HCT116 (cell line): ENCODE results near the gene ELAPOR2.
"Not testable (repeated sequence)": the region's sequence is repeated elsewhere in the genome, so short reads cannot be mapped to it uniquely, and the experiment has no call there.

Experiments
- CTCF ChIP-seq, 3 experiments: fragments of 200-600 bp in 1 of 3; sonication (generic) in 1 of 3; IDR thresholded peaks in 2 of 3; conservative IDR thresholded peaks in 1 of 3; 2 replicates each; pipeline ENCODE4 v1.5.1; 2012 to 2017; ENCODE audit warnings: low read depth in 2 of 3, low read length in 2 of 3, antibody characterized with exemption in 1 of 3, borderline replicate concordance in 1 of 3, control low read depth in 1 of 3, mild to moderate bottlenecking in 1 of 3, mixed read lengths in 1 of 3, mixed run types in 1 of 3, moderate library complexity in 1 of 3; ENCODE audit not compliant: insufficient read depth in 1 of 3
- POLR2A ChIP-seq: IDR thresholded peaks from 2 replicates; pipeline ENCODE4 v1.7.0; 2011; ENCODE audit warnings: borderline replicate concordance; ENCODE audit not compliant: insufficient read depth, insufficient read length; ENCODE audit errors: extremely low read depth

GRCh38 chr7:87039691-87040299 is 19.7 kb downstream of the ELAPOR2 start:
- not testable (repeated sequence) for TF ChIP-seq POLR2A; CTCF (IDR thresholded peaks at IDR 0.05 in 2 of 3, conservative IDR thresholded peaks at IDR 0.05 in 1 of 3; ENCODE audit: borderline replicate concordance in 1 of 3, insufficient read depth in 1 of 3, low read depth in 2 of 3, low read length in 2 of 3)
